Subcutaneous abdominal adipose tissue (tissue), 5 donors: ENCODE measurements around the gene PDIA5.

Experiments
- H3K27ac ChIP-seq: one replicate; pipeline ENCODE4 v1.7.0; 2013; ENCODE audit warnings: low read depth, mild to moderate bottlenecking, inconsistent platforms, low read length, moderate library complexity
- H3K27me3 ChIP-seq, 5 donors: one replicate each; pipeline ENCODE4 v1.7.0; 2013; ENCODE audit warnings: low read length in 5 of 5, inconsistent platforms in 1 of 5; ENCODE audit not compliant: control insufficient read depth in 5 of 5, insufficient read depth in 4 of 5
- H3K36me3 ChIP-seq, 5 donors: one replicate each; pipeline ENCODE4 v1.7.0; 2013; ENCODE audit warnings: low read length in 5 of 5; ENCODE audit not compliant: control insufficient read depth in 5 of 5, insufficient read depth in 5 of 5
- H3K4me1 ChIP-seq, 5 donors: one replicate each; pipeline ENCODE4 v1.7.0; 2013; ENCODE audit warnings: low read length in 5 of 5, mild to moderate bottlenecking in 3 of 5, moderate library complexity in 1 of 5; ENCODE audit not compliant: control insufficient read depth in 5 of 5, insufficient read depth in 5 of 5
- H3K4me3 ChIP-seq, 5 donors: one replicate each; pipeline ENCODE4 v1.7.0; 2013; ENCODE audit warnings: low read length in 5 of 5, low read depth in 1 of 5
- H3K9ac ChIP-seq, 5 donors: one replicate each; pipeline ENCODE4 v1.7.0; 2013; ENCODE audit warnings: low read length in 5 of 5, mild to moderate bottlenecking in 4 of 5, moderate library complexity in 3 of 5
- H3K9me3 ChIP-seq, 5 donors: one replicate each; pipeline ENCODE4 v1.7.0; 2013; ENCODE audit warnings: low read length in 5 of 5; ENCODE audit not compliant: control insufficient read depth in 5 of 5
- donor health status: healthy.
- donor health status: healthy.
- donor health status: healthy.
- donor health status: healthy.
- donor health status: healthy.

Gene PDIA5

DNA sequence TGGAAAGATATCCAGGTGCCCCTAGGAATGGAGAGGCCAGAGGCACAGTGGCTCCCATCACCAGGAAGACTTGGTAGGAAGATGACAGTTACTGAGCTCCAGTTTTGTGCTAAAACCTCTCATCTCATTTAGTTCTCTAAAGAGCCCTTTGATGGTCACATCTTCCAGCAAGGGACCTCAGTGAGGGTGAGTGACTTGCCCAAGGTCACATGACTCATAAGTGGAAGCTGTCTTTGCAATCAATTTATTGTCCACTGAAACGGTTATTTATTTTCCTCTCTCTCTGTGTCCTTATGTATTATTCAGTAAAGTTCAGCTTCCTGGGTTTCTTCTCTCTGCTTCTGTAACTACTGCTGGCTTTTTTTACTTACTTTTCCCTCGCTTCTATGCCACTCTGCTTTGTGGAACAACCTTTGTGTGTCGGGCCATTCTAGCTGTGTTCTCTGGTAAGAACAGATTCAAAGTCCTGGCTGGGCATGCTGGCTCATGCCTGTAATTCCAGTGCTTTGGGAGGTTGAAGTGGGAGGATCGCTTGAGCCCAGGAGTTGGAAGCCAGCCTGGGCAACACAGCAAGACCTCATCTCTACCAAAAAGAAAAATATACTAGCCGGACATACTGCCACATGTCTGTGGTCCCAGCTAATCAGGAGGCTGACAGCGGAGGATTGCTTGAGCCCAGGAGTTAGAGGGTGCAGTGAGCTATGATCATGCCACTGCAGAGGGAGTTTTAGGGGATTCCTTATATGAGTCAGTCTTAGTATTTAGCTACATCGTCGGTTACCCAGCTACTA is 55.9 kb downstream of the PDIA5 start:
- peaks cover 6 to 68% (median 47%) of the 10 kb centered on the region in 5 donors for H3K36me3 ChIP-seq
- no peaks in the 10 kb centered on the region for H3K4me1 ChIP-seq
- no peak overlapping the region for H3K27ac ChIP-seq
- H3K27me3 ChIP-seq = no peaks in the 10 kb centered on the region
- no peaks in the 10 kb centered on the region for H3K9me3 ChIP-seq
- H3K4me3 ChIP-seq = no peak overlapping the region
- no peak overlapping the region for H3K9ac ChIP-seq

- Histone ChIP-seq H3K9me3 (no peaks in the 10 kb centered on the region), H3K4me3 (no peak overlapping the region), H3K36me3 (peaks cover 6 to 61% (median 44%) of the 10 kb centered on the region in 5 donors), H3K27me3 (no peaks in the 10 kb centered on the region), H3K4me1 (no peaks in the 10 kb centered on the region), H3K27ac (no peak overlapping the region), H3K9ac (no peak overlapping the region)
Observed at GRCh38 chr3:123123716-123124616, 57.1 kb downstream of the PDIA5 start.

DNA sequence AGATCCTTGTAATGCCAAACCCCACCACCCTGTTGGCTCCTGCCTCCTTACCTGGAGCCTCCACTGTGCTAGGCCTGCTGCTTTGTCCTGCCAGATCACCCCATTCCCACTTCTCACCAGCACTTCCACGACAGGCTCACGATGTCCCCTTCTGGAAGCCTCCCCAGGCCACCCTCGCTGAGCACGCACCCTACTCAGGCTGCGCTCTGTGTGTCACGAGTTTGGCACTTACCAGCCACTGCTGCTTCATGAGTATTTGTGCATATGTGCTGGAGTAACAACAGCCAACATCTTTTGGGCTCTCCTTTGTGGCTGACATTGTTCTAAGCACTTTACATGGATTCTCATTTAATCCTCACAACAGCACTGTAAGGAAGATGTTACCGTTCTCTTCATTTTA is 58.1 kb downstream of the PDIA5 start:
- H3K9ac ChIP-seq = no peak overlapping the region
- no peak overlapping the region for H3K4me3 ChIP-seq
- H3K4me1 ChIP-seq = no peaks in the 10 kb centered on the region
- H3K27ac ChIP-seq = no peak overlapping the region
- H3K36me3 ChIP-seq = peaks cover 6 to 57% (median 45%) of the 10 kb centered on the region in 5 donors
- H3K27me3 ChIP-seq = no peaks in the 10 kb centered on the region
- no peaks in the 10 kb centered on the region for H3K9me3 ChIP-seq

DNA sequence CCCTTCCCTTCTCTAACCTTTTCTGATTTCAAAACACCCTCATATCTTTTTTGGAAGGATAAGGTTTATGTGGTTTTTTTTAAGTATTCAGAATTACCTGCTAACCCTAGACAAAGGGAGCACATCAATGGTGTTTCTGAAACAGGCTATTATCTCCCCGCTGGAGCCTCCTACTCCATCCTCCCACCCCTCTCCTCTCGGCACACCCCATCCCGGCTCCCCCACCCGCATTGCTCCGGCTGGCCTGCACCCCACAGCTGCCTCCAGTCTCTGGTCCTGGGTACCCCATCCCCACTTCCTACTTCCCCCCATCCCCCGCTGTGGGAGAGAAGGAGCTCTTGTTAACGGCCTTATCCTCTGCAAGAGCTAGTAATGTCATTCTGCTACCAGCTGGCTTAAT is 59.2 kb downstream of the PDIA5 start:
- no peak overlapping the region for H3K27ac ChIP-seq
- no peaks in the 10 kb centered on the region for H3K4me1 ChIP-seq
- H3K36me3 ChIP-seq = peaks cover 6 to 52% (median 40%) of the 10 kb centered on the region in 5 donors
- H3K4me3 ChIP-seq = no peak overlapping the region
- H3K9ac ChIP-seq = no peak overlapping the region
- H3K9me3 ChIP-seq = no peaks in the 10 kb centered on the region
- no peaks in the 10 kb centered on the region for H3K27me3 ChIP-seq

GRCh38 chr3:123126653-123127052 is 59.8 kb downstream of the PDIA5 start:
- Histone ChIP-seq H3K9me3 (no peaks in the 10 kb centered on the region), H3K27ac (no peak overlapping the region), H3K27me3 (no peaks in the 10 kb centered on the region), H3K4me1 (no peaks in the 10 kb centered on the region), H3K9ac (no peak overlapping the region), H3K36me3 (peaks cover 6 to 50% (median 41%) of the 10 kb centered on the region in 5 donors), H3K4me3 (no peak overlapping the region)

- H3K4me1 ChIP-seq = no peaks in the 10 kb centered on the region
- peaks cover 6 to 50% (median 35%) of the 10 kb centered on the region in 5 donors for H3K36me3 ChIP-seq
- no peak overlapping the region for H3K9ac ChIP-seq
- no peak overlapping the region for H3K27ac ChIP-seq
- H3K4me3 ChIP-seq = no peak overlapping the region
- H3K27me3 ChIP-seq = no peaks in the 10 kb centered on the region
- no peaks in the 10 kb centered on the region for H3K9me3 ChIP-seq
Observed at GRCh38 chr3:123129092-123129491, 62.3 kb downstream of the PDIA5 start.

- Histone ChIP-seq H3K4me1 (no peaks in the 10 kb centered on the region), H3K36me3 (peaks cover 6 to 50% (median 36%) of the 10 kb centered on the region in 5 donors), H3K27me3 (no peaks in the 10 kb centered on the region), H3K9me3 (no peaks in the 10 kb centered on the region), H3K27ac (no peak overlapping the region), H3K4me3 (no peak overlapping the region), H3K9ac (no peak overlapping the region)
Observed at GRCh38 chr3:123129532-123129931, 62.7 kb downstream of the PDIA5 start.

DNA sequence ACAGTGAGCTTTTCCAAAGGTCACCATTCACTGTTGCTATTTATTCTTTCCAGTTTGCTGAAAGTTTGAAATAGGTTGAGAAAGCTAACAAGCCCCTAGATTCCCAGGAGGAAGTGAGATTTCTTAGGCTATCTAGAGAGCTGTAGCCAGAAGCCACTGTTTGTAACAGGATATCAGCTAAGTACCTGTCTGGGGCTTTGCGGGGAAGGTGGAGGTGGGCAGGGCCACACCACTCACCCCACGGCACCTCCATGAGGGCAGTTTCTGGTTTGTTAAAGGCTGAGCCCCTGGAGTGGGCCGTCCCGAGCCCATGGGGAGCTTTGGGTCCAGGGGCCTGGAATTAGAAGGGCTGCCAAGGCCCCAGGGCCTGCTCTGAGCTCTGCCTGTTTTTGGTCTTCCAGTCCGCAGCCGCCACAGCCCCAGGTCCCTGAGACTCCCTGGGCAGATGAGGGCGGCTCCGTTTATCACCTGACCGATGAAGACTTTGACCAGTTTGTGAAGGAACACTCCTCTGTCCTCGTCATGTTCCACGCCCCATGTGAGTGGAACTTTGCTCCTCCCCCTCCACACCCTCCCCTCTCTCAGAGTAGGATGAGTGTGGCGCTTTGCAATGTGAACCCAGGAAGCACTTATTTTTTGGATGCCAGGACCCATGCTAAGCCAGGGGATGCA is 63.4 kb downstream of the PDIA5 start:
- no peaks in the 10 kb centered on the region for H3K27me3 ChIP-seq
- no peak overlapping the region for H3K4me3 ChIP-seq
- peaks cover 6 to 47% (median 30%) of the 10 kb centered on the region in 5 donors for H3K36me3 ChIP-seq
- H3K9ac ChIP-seq = no peak overlapping the region
- H3K4me1 ChIP-seq = no peaks in the 10 kb centered on the region
- H3K27ac ChIP-seq = no peak overlapping the region
- no peaks in the 10 kb centered on the region for H3K9me3 ChIP-seq

DNA sequence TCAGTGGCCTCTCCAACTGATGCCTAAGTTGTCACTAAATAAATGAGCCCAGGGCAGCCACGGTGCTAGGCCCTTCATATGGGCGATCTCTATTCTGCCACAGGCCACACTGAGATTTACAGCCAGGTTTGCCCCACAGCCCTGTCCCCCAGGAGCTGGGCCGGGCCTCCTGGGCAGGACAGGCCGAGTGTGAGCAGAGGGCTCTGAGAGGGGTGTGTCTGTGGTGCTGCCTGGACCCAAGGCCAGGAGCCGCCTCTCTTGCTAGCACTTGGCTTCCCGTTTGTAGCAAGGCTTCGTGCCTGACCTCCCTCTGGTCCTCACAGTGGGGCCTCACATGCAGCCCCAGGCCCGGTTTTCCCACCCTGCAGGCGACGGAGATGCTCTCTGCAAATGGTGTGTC is 67.8 kb downstream of the PDIA5 start:
- Histone ChIP-seq H3K4me1 (peaks cover 0 to 2% (median 0%) of the 10 kb centered on the region in 5 donors), H3K9ac (no peak overlapping the region), H3K36me3 (peaks cover 0 to 29% (median 18%) of the 10 kb centered on the region in 5 donors), H3K4me3 (no peak overlapping the region), H3K27ac (no peak overlapping the region), H3K9me3 (no peaks in the 10 kb centered on the region), H3K27me3 (no peaks in the 10 kb centered on the region)
